ENCODE measurements around the gene SOX18.

The SOX18 gene

GRCh38 chr20:64048402-64049044 is 916 bp downstream of the SOX18 start:
- TF ChIP-seq TCF4 (CRISPR knock-in tag; IDR thresholded peaks at IDR 0.05; ENCODE audit: borderline replicate concordance) (no peak), CSDC2 (CRISPR knock-in tag; IDR thresholded peaks at IDR 0.05) (no peak), OSR1 (CRISPR knock-in tag; IDR thresholded peaks at IDR 0.05) (no peak), ESRRG (CRISPR knock-in tag; IDR thresholded peaks at IDR 0.05) (no peak), PATZ1 (CRISPR knock-in tag; IDR thresholded peaks at IDR 0.05; ENCODE audit: borderline replicate concordance) (no peak), RARB (CRISPR knock-in tag; IDR thresholded peaks at IDR 0.05) (no peak), ARNTL (CRISPR knock-in tag; IDR thresholded peaks at IDR 0.05; ENCODE audit: borderline replicate concordance, low read depth) (no peak)
- TF ChIP-seq, protein P1, sequence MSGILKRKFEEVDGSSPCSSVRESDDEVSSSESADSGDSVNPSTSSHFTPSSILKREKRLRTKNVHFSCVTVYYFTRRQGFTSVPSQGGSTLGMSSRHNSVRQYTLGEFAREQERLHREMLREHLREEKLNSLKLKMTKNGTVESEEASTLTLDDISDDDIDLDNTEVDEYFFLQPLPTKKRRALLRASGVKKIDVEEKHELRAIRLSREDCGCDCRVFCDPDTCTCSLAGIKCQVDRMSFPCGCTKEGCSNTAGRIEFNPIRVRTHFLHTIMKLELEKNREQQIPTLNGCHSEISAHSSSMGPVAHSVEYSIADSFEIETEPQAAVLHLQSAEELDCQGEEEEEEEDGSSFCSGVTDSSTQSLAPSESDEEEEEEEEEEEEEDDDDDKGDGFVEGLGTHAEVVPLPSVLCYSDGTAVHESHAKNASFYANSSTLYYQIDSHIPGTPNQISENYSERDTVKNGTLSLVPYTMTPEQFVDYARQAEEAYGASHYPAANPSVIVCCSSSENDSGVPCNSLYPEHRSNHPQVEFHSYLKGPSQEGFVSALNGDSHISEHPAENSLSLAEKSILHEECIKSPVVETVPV (CRISPR knock-in tag; IDR thresholded peaks at IDR 0.05), result no peak
- no peak for ATAC-seq

GRCh38 chr20:64047968-64048401 is 1.5 kb downstream of the SOX18 start:
- no peak for TF ChIP-seq ZNF565 (CRISPR knock-in tag; conservative IDR thresholded peaks at IDR 0.05; ENCODE audit: low read depth)
- TF ChIP-seq ZC3H10 (CRISPR knock-in tag; IDR thresholded peaks at IDR 0.05), result no peak
- TF ChIP-seq TOX (CRISPR knock-in tag; IDR thresholded peaks at IDR 0.05; ENCODE audit: borderline replicate concordance), result no peak
- TF ChIP-seq TCF4 (CRISPR knock-in tag; IDR thresholded peaks at IDR 0.05; ENCODE audit: borderline replicate concordance), result no peak
- no peak for TF ChIP-seq BACH2 (CRISPR knock-in tag; IDR thresholded peaks at IDR 0.05; ENCODE audit: borderline replicate concordance)
- no peak for ATAC-seq

DNA sequence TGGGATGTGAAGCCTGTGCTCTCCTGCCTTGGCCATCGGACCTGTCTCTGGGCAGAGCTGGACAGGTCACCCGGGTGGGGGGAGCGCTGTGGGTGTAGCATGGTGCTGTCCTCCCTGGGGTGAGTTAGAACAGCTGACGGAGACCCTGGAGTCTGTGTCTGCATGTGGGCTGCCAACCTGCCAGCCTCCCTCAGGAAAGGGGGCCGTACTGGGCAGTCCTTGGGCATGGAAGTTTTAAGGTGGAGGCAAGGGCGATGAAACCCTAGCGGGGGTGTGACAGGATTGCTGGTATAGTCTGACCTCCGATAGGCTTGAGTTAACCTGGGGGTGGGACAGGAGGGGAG is 2.4 kb downstream of the SOX18 start:
- no peak for ATAC-seq

More for the DNA sequence above, 2.4 kb downstream of the SOX18 start:
- TF ChIP-seq OSR1 (CRISPR knock-in tag; IDR thresholded peaks at IDR 0.05) (no peak), ISL1 (CRISPR knock-in tag; IDR thresholded peaks at IDR 0.05) (no peak), PPARA (CRISPR knock-in tag; IDR thresholded peaks at IDR 0.05; ENCODE audit: borderline replicate concordance) (no peak), PATZ1 (CRISPR knock-in tag; IDR thresholded peaks at IDR 0.05; ENCODE audit: borderline replicate concordance) (no peak), TOX (CRISPR knock-in tag; IDR thresholded peaks at IDR 0.05; ENCODE audit: borderline replicate concordance) (no peak), ARNTL (CRISPR knock-in tag; IDR thresholded peaks at IDR 0.05; ENCODE audit: borderline replicate concordance, low read depth) (no peak), CREB5 (CRISPR knock-in tag; IDR thresholded peaks at IDR 0.05; ENCODE audit: low read depth) (no peak), CSDC2 (CRISPR knock-in tag; IDR thresholded peaks at IDR 0.05) (no peak)
- TF ChIP-seq, protein P2, sequence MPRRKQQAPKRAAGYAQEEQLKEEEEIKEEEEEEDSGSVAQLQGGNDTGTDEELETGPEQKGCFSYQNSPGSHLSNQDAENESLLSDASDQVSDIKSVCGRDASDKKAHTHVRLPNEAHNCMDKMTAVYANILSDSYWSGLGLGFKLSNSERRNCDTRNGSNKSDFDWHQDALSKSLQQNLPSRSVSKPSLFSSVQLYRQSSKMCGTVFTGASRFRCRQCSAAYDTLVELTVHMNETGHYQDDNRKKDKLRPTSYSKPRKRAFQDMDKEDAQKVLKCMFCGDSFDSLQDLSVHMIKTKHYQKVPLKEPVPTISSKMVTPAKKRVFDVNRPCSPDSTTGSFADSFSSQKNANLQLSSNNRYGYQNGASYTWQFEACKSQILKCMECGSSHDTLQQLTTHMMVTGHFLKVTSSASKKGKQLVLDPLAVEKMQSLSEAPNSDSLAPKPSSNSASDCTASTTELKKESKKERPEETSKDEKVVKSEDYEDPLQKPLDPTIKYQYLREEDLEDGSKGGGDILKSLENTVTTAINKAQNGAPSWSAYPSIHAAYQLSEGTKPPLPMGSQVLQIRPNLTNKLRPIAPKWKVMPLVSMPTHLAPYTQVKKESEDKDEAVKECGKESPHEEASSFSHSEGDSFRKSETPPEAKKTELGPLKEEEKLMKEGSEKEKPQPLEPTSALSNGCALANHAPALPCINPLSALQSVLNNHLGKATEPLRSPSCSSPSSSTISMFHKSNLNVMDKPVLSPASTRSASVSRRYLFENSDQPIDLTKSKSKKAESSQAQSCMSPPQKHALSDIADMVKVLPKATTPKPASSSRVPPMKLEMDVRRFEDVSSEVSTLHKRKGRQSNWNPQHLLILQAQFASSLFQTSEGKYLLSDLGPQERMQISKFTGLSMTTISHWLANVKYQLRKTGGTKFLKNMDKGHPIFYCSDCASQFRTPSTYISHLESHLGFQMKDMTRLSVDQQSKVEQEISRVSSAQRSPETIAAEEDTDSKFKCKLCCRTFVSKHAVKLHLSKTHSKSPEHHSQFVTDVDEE (CRISPR knock-in tag; IDR thresholded peaks at IDR 0.05), result no peak
